Coronary artery (tissue), 2 donors: ENCODE data around the gene FBN2.

Source experiments
- DNase-seq: peaks from one replicate; pipeline ENCODE4 v3.0.0-alpha.2; 2017; ENCODE audit warnings: low spot score
- H3K27ac ChIP-seq, 2 donors: fragments of 200-600 bp; sonication (generic); one replicate each; pipeline ENCODE4 v1.5.1; 2016 to 2019
- H3K4me3 ChIP-seq: fragments of 200-600 bp; sonication (generic); 2 replicates; pipeline ENCODE4 v1.5.1; 2016; ENCODE audit warnings: mild to moderate bottlenecking, moderate library complexity
- CTCF ChIP-seq: fragments of 200-600 bp; sonication (generic); IDR thresholded peaks from one replicate; pipeline ENCODE4 v1.5.1; 2019; ENCODE audit warnings: antibody characterized with exemption

FBN2 gene

DNA sequence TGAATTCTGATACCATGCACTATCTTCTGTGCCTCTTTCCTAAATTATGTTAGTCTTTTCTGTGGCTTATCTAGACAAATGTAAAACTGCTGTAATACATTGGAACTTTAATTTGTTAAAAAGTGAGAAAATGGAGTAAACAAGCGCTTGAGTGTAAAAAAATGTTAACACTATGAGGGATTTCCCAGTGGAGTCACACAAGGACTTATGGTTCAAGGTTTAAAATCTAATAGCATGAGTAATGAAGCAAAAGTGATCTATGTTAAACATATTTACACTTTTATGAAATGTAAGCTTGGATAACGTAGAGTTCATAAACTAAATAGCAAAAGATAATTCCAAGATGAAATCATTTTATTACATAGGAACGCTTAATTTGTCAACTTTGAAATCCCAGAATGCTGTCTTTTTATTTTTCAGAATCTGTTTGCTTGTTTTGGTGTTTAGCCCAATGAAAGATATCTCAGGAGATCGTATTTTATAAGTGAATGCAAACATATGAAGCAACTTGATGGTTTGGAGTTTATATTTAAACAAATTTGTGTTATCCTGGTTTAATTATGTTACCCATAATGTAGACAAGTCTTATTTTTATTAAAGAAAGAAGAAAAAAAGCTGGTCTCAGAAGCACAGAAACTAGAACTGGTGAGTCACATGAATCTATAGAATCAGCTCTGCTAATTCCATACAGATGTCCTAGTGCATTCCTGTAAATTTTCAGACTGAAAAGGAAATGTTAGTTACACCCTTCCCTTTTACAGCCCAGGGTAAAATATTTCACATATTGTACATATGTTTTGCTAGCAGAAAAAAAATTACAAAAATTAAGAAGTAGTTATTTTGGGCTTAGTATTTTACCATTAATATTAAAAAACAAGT lies 34.2 kb upstream of the FBN2 start:
- DNase-seq: no peak
- Histone ChIP-seq H3K27ac (no peak overlapping the region), H3K4me3 (no peak overlapping the region)
- no peak for TF ChIP-seq CTCF

- Histone ChIP-seq H3K4me3 (no peak overlapping the region), H3K27ac (no peak overlapping the region)
- no peak for TF ChIP-seq CTCF
- no peak for DNase-seq
These were observed 28.1 kb upstream of the FBN2 start for GRCh38 chr5:128566178-128566577.

DNA sequence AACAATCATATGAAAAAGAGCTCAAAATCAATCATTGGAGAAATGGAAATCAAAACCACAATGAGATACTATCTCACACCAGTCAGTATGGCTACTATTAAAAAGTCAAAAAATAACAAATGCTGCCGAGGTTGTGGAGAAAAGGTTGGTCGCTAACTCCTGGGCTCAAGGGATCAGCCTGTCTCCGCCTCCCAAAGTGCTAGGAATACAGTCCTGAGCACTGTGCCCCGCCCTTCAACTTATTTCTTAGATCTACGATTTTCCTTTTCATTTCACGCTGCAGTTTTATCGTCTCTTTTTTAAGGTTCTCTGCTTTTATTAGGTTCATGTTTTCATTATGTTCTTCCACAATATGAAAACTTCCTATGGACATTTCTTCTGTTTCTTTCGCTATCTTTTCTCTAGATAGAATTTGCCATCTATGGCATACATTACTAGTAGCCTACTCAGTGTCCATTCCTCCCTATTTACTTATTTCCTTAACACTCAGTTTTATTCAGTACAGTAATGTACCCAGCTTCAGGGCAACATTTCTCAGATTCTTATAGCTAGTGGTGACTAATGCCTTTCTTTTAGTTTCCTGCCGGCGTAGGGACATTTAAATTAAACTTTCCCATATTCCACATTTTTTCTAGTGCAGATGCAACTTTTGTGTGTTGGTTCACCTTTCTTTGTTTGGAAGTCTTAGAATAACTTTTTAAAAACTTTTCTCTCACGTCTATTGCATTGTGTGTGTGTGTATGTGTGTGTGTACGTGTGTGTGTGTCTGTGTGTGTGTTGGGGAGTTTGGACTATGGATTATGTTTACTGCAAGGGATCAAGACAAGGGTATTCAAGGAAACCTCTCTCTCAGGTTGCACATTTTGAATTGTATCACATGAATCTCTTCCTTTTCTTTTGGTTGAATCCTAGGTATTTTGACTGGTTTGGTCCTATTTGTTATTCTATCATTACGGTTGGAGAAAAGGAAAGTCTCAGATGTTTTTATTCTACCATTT lies 21.6 kb upstream of the FBN2 start:
- no peak for TF ChIP-seq CTCF
- DNase-seq: no peak
- Histone ChIP-seq H3K4me3 (no peak overlapping the region), H3K27ac (no peak overlapping the region)

DNA sequence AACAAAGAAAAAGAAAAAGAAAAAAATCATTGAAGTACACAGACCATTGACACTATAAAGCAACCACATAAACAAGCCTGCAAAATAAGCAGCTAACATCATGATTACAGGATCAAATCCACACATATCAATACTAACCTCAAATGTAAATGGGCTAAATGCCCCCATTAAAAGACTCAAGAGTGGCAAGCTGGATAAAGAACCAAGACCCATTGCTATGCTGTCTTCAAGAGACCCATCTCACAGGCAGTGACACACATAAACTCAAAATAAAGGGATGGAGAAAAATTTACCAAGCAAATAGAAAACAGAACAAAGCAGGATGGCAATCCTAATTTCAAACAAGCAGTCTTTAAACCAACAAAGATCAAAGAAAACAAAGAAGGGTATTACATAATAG lies 15.7 kb upstream of the FBN2 start:
- Histone ChIP-seq H3K27ac (no peak overlapping the region), H3K4me3 (no peak overlapping the region)
- TF ChIP-seq CTCF: no peak
- no peak for DNase-seq

DNA sequence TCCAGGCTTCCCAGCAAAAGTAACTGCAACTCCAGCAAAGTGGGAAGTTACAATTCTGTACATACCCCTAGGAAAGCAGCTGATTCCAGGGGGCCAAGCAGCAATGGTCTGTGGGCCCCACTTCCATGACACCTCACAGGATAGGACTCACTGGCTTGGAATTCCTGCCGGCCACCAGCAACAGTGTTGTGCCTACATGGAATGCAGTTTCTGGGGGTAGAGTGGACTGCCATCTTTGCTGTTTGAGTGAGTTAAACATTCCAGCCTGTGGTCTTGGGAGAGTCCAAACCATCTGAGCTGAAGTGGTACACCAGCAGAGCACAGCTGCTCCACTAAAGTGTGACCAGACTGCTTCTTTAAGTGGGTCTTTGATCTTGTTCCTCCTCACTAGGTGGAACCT lies 13.4 kb upstream of the FBN2 start:
- DNase-seq: no peak
- no peak overlapping the region for H3K4me3 ChIP-seq
- no peak overlapping the region for H3K27ac ChIP-seq
- no peak for TF ChIP-seq CTCF

- DNase-seq: no peak
- no peak overlapping the region for H3K27ac ChIP-seq
- TF ChIP-seq CTCF: no peak
- no peak overlapping the region for H3K4me3 ChIP-seq
These were observed 11.5 kb upstream of the FBN2 start for GRCh38 chr5:128549496-128549895.
